HG03571 (cell line): ENCODE data around the gene CFAP61.
"Not testable (repeated sequence)": the region's sequence is repeated elsewhere in the genome, so short reads cannot be mapped to it uniquely, and the experiment has no call there.

Source experiments
- ATAC-seq: cut with Tn5 transposase; IDR thresholded peaks from one replicate; pipeline ENCODE4 v1.9.1; 2021; ENCODE audit not compliant: unreplicated experiment

CFAP61 gene

DNA sequence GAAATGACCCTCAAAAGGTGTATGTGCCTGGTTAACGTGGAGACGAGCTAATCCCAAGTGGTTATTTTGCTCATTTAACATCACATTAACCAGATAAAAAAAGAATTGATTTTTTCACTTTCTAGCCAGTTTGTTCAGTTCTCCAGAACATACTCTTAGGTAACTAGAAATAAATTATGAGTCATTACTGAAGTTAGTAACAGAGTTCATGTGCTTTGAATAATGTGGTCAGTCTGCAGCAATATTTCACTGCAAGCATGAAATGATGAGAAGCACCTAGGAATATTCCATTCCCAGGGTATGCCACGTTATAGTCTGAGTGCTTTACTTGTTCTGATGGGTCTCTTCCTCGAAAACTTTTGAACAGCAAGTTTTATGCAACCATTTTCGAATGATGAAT is 177.3 kb downstream of the CFAP61 start:
- no peak for ATAC-seq

- no peak for ATAC-seq
These were observed 178.4 kb downstream of the CFAP61 start for GRCh38 chr20:20230741-20231140.

- no peak for ATAC-seq
These were observed 179.4 kb downstream of the CFAP61 start for GRCh38 chr20:20231528-20232298.

- ATAC-seq, result no peak
These were observed 180.7 kb downstream of the CFAP61 start for GRCh38 chr20:20233041-20233514.

GRCh38 chr20:20235681-20236080 is 183.3 kb downstream of the CFAP61 start:
- no peak for ATAC-seq

DNA sequence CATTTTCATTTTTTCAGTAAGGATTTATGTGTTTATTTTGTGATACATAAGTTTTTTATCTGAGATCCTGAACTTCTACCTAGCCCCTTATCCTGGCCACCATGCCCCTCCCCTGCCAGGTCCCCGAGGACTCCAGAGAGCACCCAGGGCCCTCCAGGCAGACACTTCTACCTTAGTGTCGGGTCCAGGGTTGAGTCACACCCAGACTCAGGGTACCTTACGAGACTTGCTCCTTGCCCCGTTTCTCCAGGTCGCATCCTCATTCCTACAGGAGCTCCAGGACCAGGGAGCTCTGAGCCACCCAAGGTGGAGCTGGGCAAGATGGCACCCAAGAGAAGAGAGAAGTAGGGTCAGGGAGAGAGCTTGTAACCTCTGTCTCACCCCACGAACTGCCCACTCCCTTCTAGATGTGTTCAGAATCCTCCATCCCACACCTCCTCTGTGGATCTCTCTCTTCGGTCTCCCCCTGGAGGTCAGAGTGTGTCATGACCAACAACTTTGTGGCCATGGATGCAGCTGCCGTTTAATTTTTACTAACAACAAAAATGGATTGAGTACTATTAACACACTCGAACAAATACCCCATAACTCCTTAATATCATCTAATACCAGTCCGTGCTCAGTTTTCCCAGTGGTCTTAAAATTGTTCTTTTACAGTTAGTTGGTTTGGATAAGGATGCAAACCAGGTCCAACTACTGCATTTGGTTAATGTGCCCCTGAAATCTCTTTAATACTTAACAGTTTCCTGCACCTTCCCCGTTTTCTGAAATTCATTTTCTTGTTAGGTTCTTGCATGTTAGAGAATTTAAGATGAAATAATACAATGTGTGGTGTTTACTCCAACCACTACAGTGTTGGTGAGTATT is 185.0 kb downstream of the CFAP61 start:
- ATAC-seq, result no peak

- ATAC-seq, result no peak
These were observed 189.6 kb downstream of the CFAP61 start for GRCh38 chr20:20241976-20242375.

DNA sequence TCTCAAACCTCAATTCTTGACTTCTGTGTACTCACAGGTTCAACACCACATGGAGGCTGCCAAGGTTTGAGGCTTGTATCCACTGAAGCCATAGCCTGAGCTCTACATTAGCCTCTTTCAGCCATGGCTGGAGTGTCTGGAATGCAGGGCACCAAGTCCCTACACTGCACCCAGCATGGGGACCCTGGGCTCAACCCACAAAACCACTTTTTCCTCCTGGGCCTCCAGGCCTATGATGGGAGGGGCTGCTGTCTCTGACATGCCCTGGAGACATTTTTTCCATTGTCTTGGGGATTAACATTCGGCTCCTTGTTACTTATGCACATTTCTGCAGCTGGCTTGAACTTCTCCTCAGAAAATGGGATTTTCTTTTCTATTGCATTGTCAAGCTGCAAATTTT is 192.1 kb downstream of the CFAP61 start:
- ATAC-seq, result not testable (repeated sequence)

DNA sequence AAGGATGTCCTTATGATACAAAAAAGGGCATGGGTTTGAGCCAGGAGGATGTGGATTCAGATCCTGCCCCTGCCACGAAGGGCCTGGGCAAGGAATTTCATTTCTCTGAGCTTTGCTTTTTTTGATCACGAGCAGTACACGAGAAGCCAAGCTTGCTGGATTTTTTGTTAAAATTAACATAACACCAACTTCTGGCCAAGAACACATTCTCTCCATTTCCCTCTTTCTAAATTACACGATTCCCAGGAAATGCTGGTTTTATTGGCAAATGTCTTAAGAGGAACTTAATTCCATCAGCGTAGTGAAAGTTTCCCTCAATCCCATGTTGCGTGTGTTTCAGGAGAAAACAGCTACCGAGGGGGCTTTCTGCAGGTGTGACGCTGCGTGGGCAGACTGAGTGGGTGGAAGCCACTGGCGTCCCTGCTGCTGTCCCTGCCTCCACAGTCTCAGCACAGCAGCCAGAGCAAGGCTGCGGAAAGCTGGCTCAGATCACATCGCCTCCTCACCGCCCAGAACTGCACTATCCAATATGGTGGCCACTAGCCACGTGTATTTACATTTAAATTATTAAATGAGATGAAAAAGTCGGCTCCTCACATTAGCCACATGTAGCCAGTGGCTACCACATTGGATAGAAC is 194.8 kb downstream of the CFAP61 start:
- ATAC-seq, result no peak

GRCh38 chr20:20248620-20249200 is 196.4 kb downstream of the CFAP61 start:
- ATAC-seq, result no peak

DNA sequence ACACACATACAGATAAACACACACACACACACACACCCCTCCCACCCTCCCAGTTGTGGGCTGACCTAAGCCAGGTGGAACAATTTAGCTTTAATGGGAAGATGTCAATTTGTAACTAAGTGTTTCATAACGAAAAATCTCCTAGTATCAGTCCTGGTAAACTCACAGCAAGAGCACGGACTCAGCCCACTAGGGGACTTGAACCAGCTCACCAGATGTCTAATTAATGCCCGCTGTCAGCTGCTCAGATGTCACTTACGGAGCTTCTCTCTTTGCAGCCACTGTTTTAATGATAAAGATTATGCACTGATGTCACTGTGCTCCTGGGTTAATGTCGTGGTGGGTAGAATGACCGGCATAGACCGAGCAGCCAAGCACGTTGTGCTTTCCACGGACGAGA is 199.0 kb downstream of the CFAP61 start:
- no peak for ATAC-seq

DNA sequence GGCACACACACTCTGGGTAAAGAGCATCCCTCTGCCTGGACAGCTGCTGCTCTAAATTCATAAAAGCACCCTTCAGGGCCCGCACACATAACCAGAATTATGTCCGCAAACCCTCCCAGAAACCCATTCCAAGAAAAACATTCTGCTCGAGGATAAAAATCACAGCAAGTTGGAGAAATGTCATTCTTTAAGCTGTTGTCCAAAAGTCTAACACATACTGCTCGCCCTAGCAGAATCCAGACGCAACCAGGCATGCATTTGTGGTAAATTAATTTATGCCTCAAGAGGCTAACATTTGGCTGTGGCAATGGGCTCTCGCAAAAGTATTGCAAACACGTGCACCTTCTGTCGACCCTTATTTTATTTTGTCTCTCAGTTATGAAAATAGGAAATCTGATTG is 199.5 kb downstream of the CFAP61 start:
- no peak for ATAC-seq

GRCh38 chr20:20253039-20253743 is 200.9 kb downstream of the CFAP61 start:
- no peak for ATAC-seq

GRCh38 chr20:20253744-20254330 is 201.5 kb downstream of the CFAP61 start:
- no peak for ATAC-seq

DNA sequence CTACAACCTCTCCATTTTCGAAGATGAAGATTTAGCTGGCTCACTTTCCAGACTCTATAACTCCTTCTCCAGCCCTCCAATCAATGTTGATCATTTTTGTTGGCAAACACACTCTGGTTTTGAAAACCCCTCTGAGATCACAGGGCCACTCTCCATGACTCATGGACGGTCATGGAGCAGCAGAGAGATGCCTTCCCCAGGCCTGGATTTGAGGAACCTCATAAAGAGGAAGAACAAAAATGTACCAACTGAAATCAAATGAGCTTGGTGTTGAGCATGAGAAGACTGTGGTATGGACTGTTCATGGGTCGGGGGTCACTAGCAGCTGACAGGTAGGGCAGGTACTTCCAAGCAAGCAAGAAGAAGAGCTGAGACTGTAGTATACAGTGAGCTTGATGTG is 202.8 kb downstream of the CFAP61 start:
- ATAC-seq, result no peak

DNA sequence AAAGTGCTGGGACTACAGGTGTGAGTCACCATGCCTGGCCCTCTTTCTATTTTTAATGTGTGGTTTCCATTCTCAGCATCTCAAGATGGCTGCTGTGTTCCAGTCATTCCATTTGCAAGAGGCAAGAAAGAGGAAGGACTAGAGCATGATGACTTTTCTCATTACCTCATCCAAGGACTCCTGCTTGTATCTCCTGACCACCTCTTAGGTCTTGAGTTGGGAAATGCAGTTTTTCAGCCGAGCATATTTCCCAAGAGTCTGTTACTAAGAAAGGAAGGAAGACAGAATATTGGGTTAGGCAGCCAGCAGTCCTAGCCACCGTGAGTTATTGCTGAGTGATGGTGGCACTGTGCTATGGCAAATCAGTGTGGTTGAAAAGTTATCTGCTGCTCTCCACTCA is 207.2 kb downstream of the CFAP61 start:
- ATAC-seq, result no peak

DNA sequence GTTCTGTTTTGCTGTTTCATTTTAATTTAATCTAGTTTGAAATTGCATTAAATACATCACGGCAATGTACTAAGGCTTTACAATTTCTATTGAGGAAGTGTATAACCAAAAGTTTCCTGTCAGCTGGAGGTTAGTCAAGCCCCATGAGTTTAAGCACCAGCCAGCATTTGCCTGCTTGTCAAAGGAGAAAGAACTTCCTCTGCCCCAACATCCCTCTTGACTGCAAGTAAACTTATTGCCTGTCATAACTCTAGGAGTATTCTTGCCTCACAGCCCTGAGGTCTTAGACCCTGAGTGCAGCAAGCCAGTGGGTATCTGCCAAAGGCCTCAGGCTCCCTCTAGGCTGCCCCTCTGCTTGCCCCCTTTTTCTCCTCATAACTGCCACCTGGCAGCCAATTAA is 208.8 kb downstream of the CFAP61 start:
- no peak for ATAC-seq

GRCh38 chr20:20265210-20265609 is 212.9 kb downstream of the CFAP61 start:
- ATAC-seq, result no peak

GRCh38 chr20:20266552-20266951 is 214.2 kb downstream of the CFAP61 start:
- no peak for ATAC-seq

DNA sequence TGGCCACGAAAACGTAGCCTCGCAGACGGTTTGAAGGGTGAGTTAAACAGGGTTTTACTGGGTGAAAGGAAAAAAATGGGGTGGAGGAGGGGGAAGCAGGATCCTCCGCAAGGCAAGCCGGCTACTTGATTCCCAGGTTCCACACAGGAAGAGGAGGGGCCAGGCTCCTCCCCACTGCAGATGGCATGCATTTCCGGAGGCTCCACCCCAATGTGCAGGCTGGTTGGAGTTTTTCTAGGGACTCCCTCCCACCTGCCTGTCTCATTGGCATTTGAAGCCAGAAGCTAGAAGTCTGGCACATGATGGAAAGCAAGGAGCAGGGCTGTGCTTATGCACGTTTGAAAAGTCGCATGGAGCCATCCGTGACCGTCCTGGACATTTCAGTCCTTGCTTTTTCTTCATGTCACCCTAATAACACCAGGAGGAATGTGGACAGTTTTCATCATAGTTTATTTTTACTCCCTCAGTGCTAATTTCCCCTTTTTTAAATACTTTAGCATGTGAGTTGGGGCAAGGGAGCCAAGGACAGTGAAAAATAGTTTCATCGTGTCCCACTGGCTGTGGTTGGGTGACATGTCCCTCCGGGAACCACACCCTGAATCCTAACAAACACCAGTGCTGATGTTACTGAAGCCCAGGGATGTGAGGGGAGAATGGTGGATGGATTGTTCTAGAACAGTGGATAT is 215.5 kb downstream of the CFAP61 start:
- ATAC-seq, result no peak
